Ishikawa (cell line): Measurements from ENCODE around the gene HYDIN.

Source experiments
- CEBPB ChIP-seq: IDR thresholded peaks from 2 replicates; pipeline ENCODE4 v1.6.1; 2012
- CREB1 ChIP-seq: IDR thresholded peaks from 2 replicates; pipeline ENCODE4 v1.6.1; 2012; ENCODE audit warnings: low read depth
- EGR1 ChIP-seq: IDR thresholded peaks from 2 replicates; pipeline ENCODE4 v1.6.1; 2012
- EP300 ChIP-seq: IDR thresholded peaks from 2 replicates; pipeline ENCODE4 v1.6.1; 2012; ENCODE audit warnings: borderline replicate concordance
- FOXM1 ChIP-seq: IDR thresholded peaks from 2 replicates; pipeline ENCODE4 v1.6.1; 2012; ENCODE audit warnings: low read depth, borderline replicate concordance
- NFIC ChIP-seq: IDR thresholded peaks from 2 replicates; pipeline ENCODE4 v1.6.1; 2012
- RAD21 ChIP-seq: IDR thresholded peaks from 2 replicates; pipeline ENCODE4 v1.6.1; 2012; ENCODE audit warnings: low read depth
- TCF12 ChIP-seq: IDR thresholded peaks from 2 replicates; pipeline ENCODE4 v1.6.1; 2012; ENCODE audit warnings: low read depth
- YY1 ChIP-seq: IDR thresholded peaks from 2 replicates; pipeline ENCODE4 v1.6.1; 2012; ENCODE audit warnings: low read depth
- ZBTB7A ChIP-seq: IDR thresholded peaks from 2 replicates; pipeline ENCODE4 v1.6.1; 2012; ENCODE audit warnings: low read depth
- TF ChIP-seq, protein P1 (sequence below): IDR thresholded peaks from 2 replicates; pipeline ENCODE4 v1.6.1; 2012; ENCODE audit warnings: low read depth, mild to moderate bottlenecking
- TF ChIP-seq, protein P2 (sequence below): IDR thresholded peaks from 2 replicates; pipeline ENCODE4 v1.6.1; 2012

DNA sequence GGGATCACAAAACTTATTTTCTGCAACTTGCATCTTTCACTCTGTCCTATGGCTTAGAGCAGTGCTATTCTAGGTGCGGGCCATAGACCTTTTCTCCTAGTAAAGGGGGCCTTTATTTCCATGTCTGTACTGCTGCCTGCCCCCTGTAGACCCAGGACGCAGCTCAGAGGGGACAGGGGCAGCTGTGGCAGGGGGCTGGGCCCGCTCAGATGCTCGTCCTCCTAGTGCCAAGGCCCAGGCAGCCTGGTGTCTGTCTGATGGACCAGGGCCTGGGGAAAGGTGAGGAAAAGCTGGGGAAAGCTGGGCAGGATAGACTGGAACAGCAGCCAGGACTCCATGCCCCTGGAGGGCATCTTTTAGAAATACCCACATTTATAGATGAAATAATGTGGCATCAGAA, 455.1 kb downstream of the HYDIN start:
- TF ChIP-seq YY1 = no peak
- TF ChIP-seq NFIC = no peak
- TF ChIP-seq RAD21 = no peak
- no peak for TF ChIP-seq TCF12
- no peak for TF ChIP-seq CREB1
- TF ChIP-seq, protein P1, sequence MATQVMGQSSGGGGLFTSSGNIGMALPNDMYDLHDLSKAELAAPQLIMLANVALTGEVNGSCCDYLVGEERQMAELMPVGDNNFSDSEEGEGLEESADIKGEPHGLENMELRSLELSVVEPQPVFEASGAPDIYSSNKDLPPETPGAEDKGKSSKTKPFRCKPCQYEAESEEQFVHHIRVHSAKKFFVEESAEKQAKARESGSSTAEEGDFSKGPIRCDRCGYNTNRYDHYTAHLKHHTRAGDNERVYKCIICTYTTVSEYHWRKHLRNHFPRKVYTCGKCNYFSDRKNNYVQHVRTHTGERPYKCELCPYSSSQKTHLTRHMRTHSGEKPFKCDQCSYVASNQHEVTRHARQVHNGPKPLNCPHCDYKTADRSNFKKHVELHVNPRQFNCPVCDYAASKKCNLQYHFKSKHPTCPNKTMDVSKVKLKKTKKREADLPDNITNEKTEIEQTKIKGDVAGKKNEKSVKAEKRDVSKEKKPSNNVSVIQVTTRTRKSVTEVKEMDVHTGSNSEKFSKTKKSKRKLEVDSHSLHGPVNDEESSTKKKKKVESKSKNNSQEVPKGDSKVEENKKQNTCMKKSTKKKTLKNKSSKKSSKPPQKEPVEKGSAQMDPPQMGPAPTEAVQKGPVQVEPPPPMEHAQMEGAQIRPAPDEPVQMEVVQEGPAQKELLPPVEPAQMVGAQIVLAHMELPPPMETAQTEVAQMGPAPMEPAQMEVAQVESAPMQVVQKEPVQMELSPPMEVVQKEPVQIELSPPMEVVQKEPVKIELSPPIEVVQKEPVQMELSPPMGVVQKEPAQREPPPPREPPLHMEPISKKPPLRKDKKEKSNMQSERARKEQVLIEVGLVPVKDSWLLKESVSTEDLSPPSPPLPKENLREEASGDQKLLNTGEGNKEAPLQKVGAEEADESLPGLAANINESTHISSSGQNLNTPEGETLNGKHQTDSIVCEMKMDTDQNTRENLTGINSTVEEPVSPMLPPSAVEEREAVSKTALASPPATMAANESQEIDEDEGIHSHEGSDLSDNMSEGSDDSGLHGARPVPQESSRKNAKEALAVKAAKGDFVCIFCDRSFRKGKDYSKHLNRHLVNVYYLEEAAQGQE = no peak
- no peak for TF ChIP-seq CEBPB
- TF ChIP-seq, protein P2, sequence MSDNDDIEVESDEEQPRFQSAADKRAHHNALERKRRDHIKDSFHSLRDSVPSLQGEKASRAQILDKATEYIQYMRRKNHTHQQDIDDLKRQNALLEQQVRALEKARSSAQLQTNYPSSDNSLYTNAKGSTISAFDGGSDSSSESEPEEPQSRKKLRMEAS = no peak
- no peak for TF ChIP-seq EP300
- no peak for TF ChIP-seq ZBTB7A
- TF ChIP-seq EGR1 = no peak
- no peak for TF ChIP-seq FOXM1
